ENCODE results near the gene ACP3. TPM values are rescaled to one million over a fixed set of nuclear protein-coding genes. Genes with fewer than 3 reads are reported as not detected.

ACP3 gene
- total and polyA plus RNA-seq, 9 of the 15 experiments (the other 6 are each of a cell fraction or from before 2014, with no cell fraction given) = 0.08 to 1.1 (median 0.21) TPM

DNA sequence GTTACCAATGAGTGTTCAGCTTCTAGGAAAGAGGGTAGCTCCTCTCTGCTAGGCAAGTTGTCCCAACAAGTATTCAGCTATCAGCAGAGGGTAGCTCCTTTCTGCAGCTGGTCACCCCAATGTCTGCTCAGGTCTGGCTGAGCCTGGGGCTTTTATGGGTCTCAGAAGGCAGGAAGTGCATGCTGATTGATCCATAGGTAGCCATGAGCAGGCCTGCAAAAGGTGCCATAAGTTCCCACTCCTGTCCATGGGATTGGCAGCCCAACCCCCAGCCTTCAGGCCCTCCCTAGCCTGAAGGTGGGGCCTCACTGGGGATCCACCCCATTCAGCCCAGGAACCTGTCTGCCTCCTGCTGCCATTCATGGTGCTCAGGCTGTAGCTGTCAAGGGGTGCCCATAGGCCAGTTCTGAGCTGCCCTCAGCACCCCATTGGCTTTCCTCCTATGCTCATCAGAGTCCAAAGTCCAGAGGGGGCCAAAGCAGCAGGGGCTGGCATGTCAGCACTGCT, 65.5 kb downstream of the ACP3 start (continued):
- TF ChIP-seq POLR2AphosphoS2 (IDR thresholded peaks at IDR 0.05; ENCODE audit: low read length) = no peak
- TF ChIP-seq RBFOX2 (IDR thresholded peaks at IDR 0.05; ENCODE audit: low read depth, low read length) = no peak
- no peak for TF ChIP-seq NFE2L1 (tag; IDR thresholded peaks at IDR 0.05; ENCODE audit: borderline replicate concordance, low read depth)
- TF ChIP-seq THRAP3 (IDR thresholded peaks at IDR 0.05; ENCODE audit: borderline replicate concordance) = no peak

DNA sequence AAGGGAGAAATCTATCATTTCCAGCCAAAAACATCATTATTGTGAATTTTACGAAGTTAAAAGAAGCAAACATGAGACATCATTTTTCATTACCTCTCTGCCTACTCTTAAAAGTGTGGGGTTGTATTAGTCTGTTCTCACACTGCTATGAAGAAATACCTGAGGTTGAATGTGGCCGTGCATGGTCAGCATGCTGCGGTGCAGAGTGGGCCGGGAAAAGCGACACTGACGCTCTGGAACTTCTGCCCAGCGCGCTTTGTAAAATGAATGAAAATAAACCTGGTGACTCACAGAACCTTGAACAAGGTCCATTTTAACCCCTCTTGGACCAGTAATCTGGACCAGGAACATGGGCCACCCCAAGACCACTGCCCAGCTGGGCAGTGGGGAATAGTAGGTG, 69.1 kb downstream of the ACP3 start:
- in situ Hi-C loops (cut with MboI) = loop anchor here (25.0 kb wide), 1 partner anchor 599 kb away; no protein-coding TSS in a partner anchor
- ATAC-seq (no peak), FAIRE-seq (no peak), DNase-seq (ENCODE audit: extremely low read depth in 1 of 4, low spot score in 3 of 4) (no peak)
- Histone ChIP-seq H3K9ac (ENCODE audit: insufficient read depth in 1 of 2, low read depth in 2 of 2, low read length in 2 of 2) (no peak overlapping the region), H3K79me2 (ENCODE audit: control insufficient read depth, insufficient read depth, low read length) (no peaks in the 10 kb centered on the region), H3K9me1 (ENCODE audit: control insufficient read depth, insufficient read depth, low read length) (no peaks in the 10 kb centered on the region), H3K4me2 (ENCODE audit: insufficient read depth, low read length) (no peak overlapping the region), H2AFZ (ENCODE audit: low read depth, low read length) (no peak overlapping the region), H3K27me3 (ENCODE audit: control insufficient read depth in 2 of 2, insufficient read depth in 2 of 2, low read length in 2 of 2) (peaks cover 0 to 3% of the 10 kb centered on the region in 2 experiments; a peak in 1 of 5 replicates), H4K20me1 (replicated peaks; ENCODE audit: control insufficient read depth, insufficient read depth, low read length) (no peaks in the 10 kb centered on the region), H3K4me1 (replicated peaks in 1 of 2; ENCODE audit: control insufficient read depth in 2 of 2, insufficient read depth in 2 of 2, low read length in 2 of 2) (no peaks in the 10 kb centered on the region), H3K9me3 (replicated peaks; ENCODE audit: control insufficient read depth, insufficient read depth, low read depth, low read length) (no peaks in the 10 kb centered on the region), H3K4me3 (no peak overlapping the region), H3K27ac (ENCODE audit: extremely low read depth, low read depth, low read length) (no peak overlapping the region), H3K36me3 (ENCODE audit: control insufficient read depth, insufficient read depth, low read length) (no peaks in the 10 kb centered on the region)
- CTCF ChIA-PET (ENCODE audit: low intra/inter-chr PET ratio) = no interaction called here
- BruUV-seq (replicated peaks) = no TSS peak
- WGBS (ENCODE audit: insufficient coverage, low coverage, missing lambda C conversion rate) = 39% methylated on average over 8 of the region's 8 CpGs
- intact Hi-C loops (cut with micrococcal nuclease) = no loop called here
- POLR2A ChIA-PET = no interaction called here
- TF ChIP-seq PATZ1 (CRISPR knock-in tag; IDR thresholded peaks at IDR 0.05; ENCODE audit: borderline replicate concordance) = no peak
- no peak for TF ChIP-seq AFF1 (IDR thresholded peaks at IDR 0.05; ENCODE audit: low read depth in 1 of 2, partially characterized antibody in 2 of 2)
- no peak for TF ChIP-seq KDM1A (IDR thresholded peaks at IDR 0.05)
- TF ChIP-seq ADNP (tag; IDR thresholded peaks at IDR 0.05) = no peak
- TF ChIP-seq SNRNP70 (optimal IDR thresholded peaks at IDR 0.05; ENCODE audit: low read depth, low read length) = no peak
- no peak for TF ChIP-seq CBX5 (IDR thresholded peaks at IDR 0.05; ENCODE audit: borderline replicate concordance, low read depth)
- no peak for TF ChIP-seq NR2C2 (CRISPR knock-in tag; IDR thresholded peaks at IDR 0.05)
- TF ChIP-seq NR2C2 (tag; IDR thresholded peaks at IDR 0.05) = no peak
- no peak for TF ChIP-seq ZNF146 (CRISPR knock-in tag; IDR thresholded peaks at IDR 0.05; ENCODE audit: unreplicated experiment)
- no peak for TF ChIP-seq NR1H2 (CRISPR knock-in tag; IDR thresholded peaks at IDR 0.05)

Measured in K562 (cell line).